Measurements from ENCODE around the gene SCN5A.

The SCN5A gene

DNA sequence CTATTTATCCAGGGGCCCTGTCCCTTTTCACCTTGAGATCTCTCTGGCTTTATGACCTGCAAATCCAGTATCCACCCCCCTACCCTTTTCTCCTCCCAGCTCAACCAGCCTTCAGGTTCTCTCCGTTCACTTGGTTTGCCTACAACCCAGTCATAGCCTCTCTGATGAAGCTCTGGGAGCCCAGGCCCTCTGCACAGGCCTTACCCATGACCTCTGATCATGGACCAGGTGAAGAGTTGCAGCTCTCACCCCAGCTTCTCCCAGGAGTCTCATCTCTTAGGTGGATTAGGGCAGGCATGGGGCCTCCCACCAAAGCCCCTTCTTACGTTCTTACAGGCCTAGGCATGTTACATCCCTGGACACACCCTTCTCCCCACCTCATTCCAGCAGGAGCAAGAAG, 93.6 kb downstream of the SCN5A start:
- no peak for DNase-seq

DNA sequence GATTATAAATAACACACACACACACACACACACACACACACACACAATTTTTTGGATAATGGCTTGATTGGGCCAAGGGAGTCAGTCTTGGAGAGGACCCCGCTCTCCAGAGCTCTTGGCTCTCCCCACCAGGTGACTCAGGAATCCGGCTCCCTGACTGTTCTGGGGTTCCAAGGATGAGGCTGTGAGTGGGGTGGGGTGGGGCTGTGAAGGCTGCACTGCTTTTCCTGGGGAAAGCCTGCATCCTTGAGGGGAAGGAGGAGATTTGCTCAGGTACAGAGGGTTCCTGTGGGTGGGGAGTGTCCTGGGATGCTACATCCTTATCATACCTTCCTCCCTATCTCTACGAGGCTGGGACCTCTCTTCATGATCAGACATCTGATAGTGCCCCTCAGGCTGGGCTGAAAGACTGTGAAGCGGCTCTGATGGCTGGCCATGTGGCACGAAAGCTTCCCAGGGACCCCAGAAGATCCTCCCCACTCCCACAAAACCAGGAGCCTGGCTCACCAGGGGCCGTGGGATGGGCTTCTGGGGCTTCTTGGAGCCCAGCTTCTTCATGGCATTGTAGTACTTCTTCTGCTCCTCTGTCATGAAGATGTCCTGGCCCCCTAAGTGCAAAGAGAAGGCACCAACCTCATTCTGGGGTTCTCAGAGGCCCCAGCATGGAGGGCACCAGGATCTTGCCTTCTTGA, 94.2 kb downstream of the SCN5A start:
- no peak for DNase-seq

DNA sequence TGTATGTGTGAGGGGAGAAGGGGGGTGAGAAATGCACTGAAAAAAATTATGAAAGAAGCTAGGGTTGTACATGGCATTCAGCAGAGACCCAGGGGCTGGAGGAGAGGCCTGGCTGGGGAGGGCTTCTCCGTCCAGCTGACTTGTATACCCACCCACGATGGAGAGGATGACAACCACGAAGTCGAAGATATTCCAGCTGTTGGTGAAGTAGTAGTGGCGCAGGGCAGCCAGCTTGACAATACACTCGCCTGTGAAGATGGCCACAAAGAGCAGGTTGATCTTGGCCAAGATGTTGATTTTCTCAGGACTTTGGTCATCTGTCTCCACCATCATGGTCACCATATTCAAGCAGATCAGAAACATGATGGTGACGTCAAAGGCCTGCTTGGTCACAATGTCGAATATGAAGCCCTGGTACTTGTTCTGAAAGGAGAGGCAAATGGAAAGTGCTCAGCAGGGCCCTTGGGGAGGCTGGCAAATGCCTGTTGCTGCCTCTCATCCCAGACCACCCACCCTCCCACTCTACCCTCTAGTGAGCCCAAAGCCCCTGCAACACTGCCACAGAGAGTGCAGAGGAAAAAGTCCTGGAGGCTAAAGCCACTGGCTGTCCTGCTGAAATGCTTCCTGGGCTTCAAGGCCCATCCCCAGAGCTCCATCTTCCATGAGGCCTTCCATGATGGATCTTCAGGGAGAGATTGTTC, 95.2 kb downstream of the SCN5A start:
- no peak for DNase-seq

DNA sequence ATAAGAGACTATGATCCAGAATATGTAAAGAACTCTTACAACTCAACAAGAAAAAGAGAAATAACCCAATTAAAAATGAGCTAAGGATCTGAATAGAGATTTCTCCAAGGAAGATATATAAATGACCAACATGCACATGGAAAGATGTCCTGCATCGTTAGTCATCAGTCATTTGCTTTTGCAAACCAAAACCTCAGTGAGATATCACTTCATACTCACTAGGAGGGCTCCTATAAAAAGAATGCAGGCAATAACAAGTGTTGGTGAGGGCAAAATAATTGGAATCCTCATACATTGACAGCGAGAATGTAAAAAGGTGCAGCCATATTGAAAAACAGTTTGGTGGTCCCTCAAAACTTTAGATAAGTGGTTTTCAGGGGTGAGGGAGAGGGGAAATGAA, 96.4 kb downstream of the SCN5A start:
- no peak for DNase-seq

DNA sequence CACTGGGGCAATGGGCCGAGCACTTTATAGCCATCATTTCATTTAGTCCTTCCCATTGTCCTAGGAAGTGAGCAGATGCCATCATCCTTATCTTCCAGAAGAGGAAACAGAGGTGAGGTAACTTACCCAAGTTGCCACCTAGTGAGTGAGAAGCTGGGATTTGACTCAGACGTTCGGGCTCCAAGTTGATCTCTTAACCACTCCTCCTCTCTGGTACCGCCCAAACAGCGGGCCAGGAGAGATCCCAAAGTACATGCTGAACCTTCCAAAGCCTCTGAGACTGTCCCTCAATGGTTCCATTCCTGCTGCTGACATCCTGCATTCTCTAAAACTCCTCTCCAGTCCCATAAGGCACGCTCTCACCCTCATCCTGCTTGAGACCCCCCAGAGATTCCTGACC, 97.1 kb downstream of the SCN5A start:
- no peak for DNase-seq

DNA sequence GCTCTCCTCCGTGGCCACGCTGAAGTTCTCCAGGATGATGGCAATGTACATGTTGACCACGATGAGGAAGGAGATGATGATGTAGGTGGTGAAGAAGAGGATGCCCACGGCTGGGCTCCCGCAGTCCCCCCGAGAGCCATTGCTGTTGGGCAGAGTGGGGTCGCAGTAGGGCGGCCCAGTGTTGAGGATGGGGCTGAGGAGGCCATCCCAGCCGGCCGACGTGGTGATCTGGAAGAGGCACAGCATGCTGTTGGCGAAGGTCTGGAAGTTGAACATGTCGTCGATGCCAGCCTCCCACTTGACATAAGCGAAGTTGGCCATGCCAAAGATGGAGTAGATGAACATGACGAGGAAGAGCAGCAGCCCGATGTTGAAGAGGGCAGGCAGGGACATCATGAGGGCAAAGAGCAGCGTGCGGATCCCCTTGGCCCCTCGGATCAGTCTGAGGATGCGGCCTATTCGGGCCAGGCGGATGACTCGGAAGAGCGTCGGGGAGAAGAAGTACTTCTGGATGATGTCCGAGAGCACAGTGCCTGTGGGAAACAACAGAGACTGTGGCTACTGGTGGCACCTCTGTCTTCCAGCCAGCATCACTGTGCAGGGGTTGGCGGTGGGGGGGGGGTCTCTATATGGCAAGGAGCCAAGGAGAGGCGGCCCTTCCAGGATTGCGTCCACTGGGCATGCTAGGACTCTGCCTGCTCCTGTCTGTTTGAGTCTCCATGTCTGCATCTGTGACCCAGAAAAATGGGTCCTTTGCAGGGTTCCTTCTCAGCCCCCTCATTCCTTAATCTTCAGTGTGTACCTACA, 98.3 kb downstream of the SCN5A start:
- DNase-seq, result no peak

DNA sequence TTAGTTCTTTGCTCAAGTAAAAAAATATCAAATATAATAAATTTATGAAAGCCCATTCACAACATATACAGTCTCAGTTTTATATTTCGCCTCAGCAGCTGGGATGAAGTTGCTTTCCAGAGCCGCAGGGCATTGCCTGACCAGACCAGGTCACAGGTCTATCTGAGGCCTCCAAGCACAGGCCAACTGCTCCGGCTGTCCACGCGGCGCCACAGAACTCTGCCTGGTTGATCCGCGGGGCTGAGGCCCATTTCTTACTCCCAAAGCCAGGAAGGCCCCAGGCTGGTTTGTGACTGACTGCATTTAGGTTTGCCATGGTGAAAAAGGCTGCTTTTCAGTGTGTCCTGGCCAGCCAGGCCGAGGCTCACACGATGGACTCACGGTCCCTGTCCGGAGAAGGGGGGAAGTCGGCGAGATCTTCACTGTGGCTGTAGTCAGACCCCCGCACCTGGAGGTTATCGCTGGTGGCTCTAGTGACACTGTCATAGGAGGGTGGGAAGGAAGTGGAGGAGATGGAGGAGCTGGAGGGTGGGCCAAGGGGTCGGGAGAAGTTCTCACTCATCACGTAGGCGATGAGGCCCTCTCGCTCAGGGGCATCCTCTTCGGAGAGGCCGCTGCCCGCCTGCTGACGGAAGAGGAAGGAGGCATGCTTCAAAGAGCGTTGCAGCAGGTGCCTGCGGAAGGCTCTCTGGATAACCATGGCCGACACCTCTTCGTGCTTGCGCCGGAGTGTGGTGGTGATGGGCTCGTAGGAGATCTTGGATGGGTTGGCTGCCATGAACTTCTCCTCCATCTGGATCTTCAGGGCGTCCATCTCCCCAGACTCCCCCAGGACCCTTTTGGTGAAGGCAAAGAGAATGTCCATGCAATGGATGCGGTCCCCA, 99.3 kb downstream of the SCN5A start:
- no peak for DNase-seq

DNA sequence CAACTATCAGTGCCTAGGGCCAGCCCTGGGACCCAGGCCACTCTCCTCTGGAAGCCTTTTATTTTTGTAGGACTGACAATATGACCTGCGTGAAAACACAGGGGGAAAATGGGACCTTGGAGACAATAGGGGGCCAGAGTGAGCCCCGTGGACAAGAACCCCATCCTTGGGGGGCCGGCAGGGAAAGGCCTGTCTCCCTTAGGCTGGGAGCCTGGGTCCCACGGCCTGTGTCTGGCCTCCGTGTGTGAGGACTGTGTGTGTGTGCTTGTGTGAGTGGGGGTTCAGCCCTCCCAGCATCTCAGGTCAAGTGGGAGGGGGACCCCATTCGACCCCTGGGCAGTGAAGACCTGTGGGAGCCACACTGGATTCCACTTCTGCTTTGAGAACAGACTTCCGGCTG, 100.0 kb downstream of the SCN5A start:
- DNase-seq, result no peak

DNA sequence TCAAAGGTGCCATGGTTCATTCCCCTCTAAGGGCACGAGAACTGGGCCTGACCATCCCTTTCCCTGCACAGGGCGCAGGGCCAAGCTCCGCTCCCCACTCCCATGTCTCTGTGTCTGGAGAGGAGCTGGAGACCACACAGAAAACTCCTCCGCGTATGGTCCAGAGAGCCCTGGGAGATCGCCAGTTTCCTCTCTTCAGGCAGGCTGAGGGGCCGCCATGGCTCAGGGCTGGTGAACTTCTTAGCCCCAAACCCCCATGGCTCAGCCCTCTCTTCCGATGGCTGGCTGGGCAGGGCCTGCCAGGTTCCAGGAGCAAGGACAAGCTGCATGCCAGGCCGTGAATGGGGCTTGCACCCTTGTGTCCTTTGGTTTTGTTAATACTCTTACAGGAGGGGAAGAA, 100.4 kb downstream of the SCN5A start:
- DNase-seq, result no peak

DNA sequence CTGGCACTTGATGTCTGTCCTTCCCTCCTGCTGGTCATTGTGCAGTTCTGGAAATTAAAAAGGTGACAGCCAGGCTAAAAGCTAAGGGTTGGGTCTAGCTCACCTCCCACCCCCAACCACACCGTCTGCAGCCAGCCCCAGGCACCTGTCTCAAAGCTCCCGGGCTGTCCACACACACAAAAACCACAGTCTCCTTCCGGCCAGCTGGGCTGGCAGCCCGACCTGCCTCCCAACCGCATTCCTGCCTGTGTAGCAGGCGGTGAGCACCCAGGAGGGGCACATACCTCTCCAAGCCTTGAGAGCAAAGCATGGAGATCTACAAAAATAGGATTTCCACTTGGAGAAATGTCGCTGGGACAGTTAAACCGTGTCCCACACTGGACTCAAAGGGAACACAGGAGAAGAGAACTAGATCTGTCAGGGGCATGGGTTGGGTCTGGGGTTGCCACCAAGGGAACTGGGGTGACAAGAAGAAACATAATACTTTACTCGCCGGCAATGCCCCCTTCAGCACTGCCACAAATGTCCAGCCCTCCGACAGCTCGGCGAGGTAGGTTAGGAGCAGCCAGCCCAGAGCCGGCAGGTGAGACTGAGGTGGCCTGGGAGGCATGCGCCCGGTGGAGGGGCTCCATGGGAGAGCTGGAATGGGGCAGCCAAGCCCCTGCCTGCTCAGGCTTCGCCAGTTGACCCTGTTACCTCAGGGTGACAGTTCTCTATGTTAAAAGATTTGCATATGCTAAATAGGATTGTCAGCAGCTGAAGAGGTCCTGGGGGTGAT, 101.1 kb downstream of the SCN5A start:
- no peak for DNase-seq

DNA sequence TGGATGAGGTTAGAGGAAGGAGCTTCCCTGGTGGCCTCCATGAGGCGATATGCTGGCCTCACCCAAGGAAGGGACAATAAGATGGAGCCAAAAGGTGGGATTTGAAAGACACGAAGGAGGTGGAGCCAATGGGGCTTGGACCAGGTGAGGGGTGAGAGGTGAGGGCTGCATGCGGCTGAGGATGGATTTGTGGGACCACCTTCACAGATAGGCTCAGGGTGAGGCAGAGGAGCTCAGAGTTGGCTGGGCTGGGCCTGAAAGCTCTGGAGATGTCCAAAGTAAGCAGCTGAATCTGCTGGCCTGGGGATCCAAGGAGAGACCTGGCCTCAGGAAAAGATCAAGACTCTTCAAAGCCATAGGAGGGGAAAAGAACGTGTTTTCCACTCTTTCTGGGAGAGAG, 103.5 kb downstream of the SCN5A start:
- no peak for DNase-seq

DNA sequence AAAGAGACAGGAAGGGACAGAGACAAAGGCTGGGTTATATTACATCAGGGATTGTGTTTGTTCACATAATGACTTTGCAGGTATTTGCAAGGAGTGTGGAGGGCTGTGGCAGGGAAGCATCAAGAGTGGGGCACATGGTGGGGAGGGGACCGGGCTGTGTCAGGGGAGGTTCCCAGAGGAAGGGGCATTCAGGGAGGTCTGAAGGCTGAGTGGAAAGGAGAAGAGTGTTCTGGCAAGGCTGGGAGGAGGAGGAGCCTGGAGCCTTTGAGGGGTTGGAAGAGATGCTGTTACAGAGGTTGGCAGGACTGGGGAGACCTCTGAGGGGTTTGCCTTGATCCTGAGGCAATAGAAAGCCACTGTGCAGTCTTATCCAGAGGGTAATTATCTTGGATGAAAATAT, 103.9 kb downstream of the SCN5A start:
- DNase-seq, result no peak

DNA sequence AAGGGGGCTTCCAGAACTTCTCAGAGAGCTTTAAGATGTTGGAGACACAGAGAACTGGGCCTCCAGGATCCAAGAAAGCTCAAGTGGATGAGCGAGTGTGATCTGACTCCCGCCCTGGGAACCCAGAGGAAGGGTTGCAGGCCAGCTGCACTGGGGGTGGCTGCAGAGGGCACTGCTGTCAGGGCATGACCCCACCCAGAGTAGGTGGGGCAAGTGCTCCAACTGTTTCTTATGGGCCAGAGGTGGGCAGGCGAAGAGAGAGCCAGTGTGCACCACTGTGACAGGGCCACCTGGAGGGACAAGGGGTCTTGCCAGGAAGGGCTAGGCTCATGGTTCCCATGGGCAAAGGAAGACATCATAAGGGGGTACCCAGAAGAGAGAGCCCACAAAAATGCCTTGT, 104.6 kb downstream of the SCN5A start:
- DNase-seq, result no peak

DNA sequence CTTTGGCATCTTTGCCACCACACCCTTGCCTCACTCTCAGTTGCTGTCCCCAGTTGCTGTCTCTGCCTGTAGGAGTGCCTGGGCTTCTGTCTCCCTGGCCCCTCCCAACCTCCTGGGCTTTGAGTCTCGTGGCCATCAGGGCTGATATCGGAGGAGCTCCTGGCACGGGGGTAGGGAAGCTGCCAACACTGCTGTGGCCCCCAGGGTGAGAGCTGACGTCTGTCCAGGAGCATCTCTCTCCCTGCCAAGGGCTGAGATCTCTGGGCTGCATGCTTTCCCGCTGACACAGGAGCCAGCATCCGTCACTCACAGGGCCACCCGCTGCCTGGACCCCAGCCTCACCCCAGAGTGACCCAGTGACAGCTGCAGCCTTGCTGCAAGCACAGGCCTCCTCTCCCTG, 105.9 kb downstream of the SCN5A start:
- no peak for DNase-seq

DNA sequence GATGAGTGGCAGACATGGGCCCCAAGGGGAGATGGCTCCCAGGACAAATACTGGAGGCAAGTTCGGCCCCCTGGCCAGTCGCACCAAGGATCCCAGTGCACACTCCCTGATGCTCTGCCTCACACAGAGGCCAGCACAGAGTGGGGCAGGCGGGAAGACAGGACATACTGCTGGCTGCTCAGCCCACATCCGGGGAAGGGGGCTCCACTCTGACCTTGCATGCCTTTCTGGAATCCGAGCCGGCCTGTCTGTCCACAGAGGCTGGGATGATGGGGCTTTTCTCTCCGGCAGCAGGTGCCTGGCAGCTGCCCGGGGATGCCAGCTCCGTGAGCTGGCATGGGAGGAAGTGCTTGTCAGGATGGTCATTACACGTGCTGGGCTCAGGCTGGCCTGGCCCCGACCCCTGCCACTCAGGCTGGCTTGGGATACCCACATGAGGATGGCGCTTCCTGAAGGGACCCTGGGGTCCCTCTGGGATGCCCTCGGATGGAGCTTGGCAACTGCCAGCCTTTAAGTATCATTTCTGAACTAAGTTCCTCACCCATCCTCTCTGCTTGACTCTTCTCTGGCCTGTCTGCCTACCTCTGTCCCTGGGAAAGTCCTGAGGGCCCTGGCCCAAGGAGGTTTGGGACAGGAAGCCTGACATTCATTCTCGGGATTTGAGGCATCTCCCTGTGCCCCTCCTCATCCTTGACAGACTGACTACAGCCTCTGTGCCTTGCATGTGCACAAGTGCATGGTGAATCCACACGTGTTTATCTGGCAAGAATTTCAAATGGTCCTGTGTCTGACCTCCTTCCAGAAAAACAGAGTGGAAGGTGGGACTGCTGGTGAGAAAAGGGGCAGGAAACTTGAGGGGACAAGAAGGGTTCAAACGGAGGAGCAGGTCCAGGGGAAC, 106.8 kb downstream of the SCN5A start:
- DNase-seq, result no peak

DNA sequence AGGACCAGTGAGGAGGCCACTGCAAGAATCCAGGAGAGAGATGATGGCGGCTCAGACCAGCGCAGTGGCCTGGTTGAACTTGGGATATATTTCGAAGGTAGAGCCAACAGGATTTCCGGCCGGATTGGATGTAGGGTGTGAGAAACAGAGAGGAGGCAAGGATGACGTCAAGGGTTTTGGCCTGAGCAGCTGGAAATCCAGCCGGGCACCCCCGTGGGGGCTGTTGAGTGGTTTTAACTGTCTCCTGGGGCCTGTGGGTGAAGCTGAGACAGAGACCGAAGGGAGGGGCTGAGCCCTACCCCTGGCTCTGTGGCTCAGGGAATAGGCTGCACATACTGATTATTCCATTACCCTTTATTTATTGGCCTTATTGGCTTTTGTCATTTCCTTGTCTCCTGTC, 107.7 kb downstream of the SCN5A start:
- DNase-seq, result no peak

DNA sequence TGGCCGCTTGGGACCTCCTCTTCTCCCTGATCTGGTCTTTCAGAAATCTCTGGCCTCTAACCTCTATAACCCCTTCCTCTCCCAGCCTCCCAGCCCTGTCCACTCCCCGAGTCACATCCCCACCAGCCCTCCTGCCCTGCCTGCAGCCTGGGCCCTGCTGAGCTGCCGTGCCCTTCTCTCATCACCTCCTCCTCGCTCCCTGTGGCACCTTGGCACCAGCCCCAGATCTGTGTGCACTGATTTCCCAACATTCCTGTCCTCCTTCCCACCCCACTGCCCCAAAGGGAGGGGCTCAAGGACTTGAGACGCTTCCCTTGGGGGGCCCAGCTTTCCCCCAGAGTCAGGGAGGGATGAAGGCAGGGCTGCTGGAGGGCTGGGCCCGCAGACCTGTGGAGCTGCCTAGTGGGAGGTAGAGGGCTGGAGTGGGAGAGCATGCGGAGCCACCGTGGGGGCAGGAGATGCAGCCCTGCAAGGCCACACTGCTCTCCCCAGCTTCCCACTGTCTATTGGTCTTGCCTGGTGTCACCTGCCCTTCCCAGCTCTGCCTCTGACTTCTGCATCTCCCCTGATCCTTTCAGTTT, 110.6 kb downstream of the SCN5A start:
- no peak for DNase-seq

DNA sequence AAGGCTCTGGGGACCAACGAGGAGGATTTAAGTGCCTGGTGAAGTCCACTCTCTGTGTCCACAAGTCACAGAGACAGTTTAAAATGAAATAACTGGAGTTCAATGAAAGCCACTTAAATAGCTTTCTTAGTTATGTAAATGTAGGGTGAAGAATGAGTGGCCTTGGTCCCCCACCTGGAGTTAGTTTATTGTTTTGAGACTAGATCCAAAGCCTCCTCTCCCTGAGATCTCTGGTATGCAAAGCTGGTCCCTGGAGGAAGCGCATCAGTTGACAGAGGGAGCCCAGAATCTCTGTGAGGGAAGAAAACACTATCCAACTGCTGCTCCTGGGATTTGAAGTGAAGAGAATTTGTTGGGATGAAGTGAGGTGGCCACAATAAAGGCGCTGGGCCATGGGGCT, 112.8 kb downstream of the SCN5A start:
- no peak for DNase-seq

DNA sequence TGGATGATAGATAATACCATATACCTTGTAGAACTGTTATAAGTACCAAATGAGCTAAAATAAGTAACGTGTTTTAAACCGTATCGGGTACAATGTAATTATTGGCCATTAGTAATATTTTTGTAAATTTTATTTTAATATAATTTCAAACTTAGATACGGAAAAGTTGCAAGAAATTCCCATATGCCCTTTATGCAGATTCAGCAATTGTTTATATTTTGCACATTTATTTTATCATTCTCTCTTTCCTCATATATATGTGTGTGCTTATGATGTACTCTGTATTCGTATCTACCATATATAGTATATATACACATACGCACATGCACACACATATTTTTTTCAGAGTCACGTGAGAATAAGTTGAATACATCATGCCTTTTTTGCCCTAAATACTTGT, 114.9 kb downstream of the SCN5A start:
- no peak for DNase-seq

DNA sequence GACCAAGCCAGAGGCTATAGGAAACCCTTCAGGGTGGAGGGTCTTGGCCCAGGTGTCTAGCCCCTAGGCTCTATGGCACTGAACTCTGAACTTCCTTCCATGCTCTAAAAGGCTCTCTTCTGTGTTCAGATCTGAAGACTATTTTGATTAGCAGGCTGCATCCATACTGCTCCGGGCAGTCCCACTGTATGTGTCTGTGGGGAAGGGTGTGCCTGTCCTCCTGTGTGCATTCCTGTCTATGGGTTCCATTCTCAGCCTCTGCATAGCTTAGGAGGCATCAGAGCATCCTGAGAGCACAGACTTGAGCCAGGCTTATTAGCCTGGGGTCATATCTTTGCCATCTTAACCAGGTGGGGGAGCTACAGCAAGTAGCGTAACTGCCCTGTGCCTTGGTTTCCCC, 115.3 kb downstream of the SCN5A start:
- DNase-seq, result no peak
